Keratinocyte (primary cell): Measurements from ENCODE around the gene NFATC3.

Source experiments
- CTCF ChIP-seq, 3 experiments: IDR thresholded peaks in 1 of 3; conservative IDR thresholded peaks in 1 of 3; optimal IDR thresholded peaks in 1 of 3; 2 replicates in 2 of 3; 3 replicates in 1 of 3; pipeline versions ENCODE3 to v1.5.1; 2011; ENCODE audit warnings: low read length in 3 of 3, mild to moderate bottlenecking in 3 of 3, moderate library complexity in 2 of 3, control low read depth in 1 of 3, inconsistent platforms in 1 of 3; ENCODE audit not compliant: insufficient read depth in 2 of 3; ENCODE audit errors: extremely low read depth in 1 of 3
- EZH2 ChIP-seq: IDR thresholded peaks from one replicate; pipeline ENCODE4 v1.6.1; 2012; ENCODE audit warnings: inconsistent platforms, mild to moderate bottlenecking, low read length, moderate library complexity

GRCh38 chr16:68215302-68215701 is 130.1 kb downstream of the NFATC3 start:
- TF ChIP-seq CTCF (optimal IDR thresholded peaks at IDR 0.05 in 1 of 3, IDR thresholded peaks at IDR 0.05 in 1 of 3, conservative IDR thresholded peaks at IDR 0.05 in 1 of 3; ENCODE audit: extremely low read depth in 1 of 3, insufficient read depth in 2 of 3, low read length in 3 of 3) (no peak), EZH2 (no peak)
